ENCODE data around the gene PGM5.

- TF ChIP-seq, protein P1, sequence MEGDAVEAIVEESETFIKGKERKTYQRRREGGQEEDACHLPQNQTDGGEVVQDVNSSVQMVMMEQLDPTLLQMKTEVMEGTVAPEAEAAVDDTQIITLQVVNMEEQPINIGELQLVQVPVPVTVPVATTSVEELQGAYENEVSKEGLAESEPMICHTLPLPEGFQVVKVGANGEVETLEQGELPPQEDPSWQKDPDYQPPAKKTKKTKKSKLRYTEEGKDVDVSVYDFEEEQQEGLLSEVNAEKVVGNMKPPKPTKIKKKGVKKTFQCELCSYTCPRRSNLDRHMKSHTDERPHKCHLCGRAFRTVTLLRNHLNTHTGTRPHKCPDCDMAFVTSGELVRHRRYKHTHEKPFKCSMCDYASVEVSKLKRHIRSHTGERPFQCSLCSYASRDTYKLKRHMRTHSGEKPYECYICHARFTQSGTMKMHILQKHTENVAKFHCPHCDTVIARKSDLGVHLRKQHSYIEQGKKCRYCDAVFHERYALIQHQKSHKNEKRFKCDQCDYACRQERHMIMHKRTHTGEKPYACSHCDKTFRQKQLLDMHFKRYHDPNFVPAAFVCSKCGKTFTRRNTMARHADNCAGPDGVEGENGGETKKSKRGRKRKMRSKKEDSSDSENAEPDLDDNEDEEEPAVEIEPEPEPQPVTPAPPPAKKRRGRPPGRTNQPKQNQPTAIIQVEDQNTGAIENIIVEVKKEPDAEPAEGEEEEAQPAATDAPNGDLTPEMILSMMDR (conservative IDR thresholded peaks at IDR 0.05; ENCODE audit: low read length) = no peak
- no peak for TF ChIP-seq EZH2phosphoT487 (IDR thresholded peaks at IDR 0.05; ENCODE audit: borderline replicate concordance, low read depth, low read length)
Measured at GRCh38 chr9:68446836-68447235, 90.4 kb downstream of the PGM5 start.
